HG03378 (cell line): ENCODE results near the gene SH3TC2.

Experiments used
- ATAC-seq: cut with Tn5 transposase; IDR thresholded peaks from one replicate; pipeline ENCODE4 v1.9.1; 2021; ENCODE audit warnings: mild to moderate bottlenecking, moderate library complexity; ENCODE audit not compliant: unreplicated experiment

SH3TC2 gene

DNA sequence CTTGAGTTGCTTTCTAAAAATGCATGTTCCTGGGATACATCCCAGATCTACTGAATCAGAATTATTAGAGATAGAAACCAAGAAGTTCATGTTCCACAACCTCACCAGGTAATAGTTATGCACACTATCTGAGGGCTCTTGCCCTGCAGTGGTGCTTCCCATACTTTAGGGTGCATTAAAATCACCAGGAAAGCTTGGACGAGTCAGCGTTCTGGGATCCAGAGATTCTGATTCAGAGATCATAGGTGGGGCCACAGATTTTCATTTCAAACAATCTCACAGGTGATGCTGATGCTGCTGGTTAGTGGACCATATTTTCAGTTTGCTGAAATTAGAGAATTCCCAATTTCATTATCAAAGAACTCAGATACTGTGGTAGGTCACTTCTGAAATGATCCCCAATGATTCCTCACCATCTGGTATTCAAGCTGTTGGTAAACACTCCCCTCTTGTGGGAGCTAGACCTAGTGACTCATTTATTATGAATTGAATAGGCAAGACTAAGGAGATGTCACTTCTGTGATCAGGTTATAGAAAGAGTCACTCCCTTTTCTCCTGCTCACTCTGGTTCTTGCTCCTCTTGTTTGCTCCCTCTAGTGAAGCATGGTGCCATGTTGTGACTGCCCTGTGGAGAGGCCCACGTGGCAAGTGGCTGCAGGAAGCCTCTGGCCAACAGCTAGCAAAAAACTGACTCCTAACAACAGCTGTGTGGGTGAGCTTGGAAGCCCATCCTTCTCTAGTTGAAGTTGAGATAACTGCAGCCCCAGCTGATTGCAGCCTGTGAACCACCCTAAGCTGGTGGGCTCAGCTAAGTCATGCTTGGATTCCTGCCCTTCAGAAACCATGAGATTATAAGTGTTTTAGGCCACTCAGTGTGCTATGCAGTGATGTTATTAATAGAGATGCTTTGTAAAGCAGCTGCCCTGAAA lies 59.8 kb downstream of the SH3TC2 start:
- ATAC-seq, result no peak

GRCh38 chr5:149002053-149002452 lies 60.8 kb downstream of the SH3TC2 start:
- ATAC-seq, result no peak

- no peak for ATAC-seq
These were observed 61.7 kb downstream of the SH3TC2 start for GRCh38 chr5:149001162-149001561.

GRCh38 chr5:148999741-149000140 lies 63.1 kb downstream of the SH3TC2 start:
- no peak for ATAC-seq

GRCh38 chr5:148998174-148998797 lies 64.6 kb downstream of the SH3TC2 start:
- ATAC-seq, result peak; percentile 47

DNA sequence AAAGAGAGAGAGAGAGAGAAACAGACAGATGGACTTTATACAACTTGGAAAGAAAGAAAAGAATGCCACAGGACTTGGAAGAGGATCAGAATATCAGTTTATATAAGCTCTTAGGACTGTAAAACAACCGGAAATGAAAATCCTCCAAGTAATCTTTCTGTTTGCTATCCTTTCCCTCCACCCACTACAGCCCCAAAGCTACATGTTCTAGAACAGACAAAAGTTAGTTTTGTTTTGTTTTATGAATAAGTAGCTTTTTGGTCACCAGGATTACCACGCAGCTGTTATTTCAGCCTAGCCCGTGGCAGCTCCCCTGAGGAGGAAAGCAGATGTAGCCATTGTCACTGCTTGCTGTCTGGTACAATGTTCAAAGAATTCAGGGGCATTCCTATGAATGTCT lies 66.6 kb downstream of the SH3TC2 start:
- ATAC-seq, result no peak

DNA sequence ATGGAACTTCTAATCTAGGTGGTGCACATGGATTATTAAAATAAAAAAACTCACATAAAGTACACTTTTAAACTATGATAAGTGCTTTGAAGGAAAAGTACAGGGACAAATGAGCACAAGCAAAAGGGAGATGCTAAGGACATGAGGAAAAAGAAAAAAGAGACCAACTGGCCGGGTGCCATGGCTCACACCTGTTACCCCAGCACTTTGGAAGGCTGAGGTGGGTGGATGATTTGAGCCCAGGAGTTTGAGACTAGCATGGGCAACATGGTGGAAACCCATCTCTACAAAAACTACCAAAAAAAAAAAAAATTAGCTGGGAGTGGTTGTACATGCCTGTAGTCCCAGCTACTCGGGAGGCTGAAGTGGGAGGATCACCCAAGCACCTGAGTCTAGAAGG lies 67.1 kb downstream of the SH3TC2 start:
- ATAC-seq, result no peak

DNA sequence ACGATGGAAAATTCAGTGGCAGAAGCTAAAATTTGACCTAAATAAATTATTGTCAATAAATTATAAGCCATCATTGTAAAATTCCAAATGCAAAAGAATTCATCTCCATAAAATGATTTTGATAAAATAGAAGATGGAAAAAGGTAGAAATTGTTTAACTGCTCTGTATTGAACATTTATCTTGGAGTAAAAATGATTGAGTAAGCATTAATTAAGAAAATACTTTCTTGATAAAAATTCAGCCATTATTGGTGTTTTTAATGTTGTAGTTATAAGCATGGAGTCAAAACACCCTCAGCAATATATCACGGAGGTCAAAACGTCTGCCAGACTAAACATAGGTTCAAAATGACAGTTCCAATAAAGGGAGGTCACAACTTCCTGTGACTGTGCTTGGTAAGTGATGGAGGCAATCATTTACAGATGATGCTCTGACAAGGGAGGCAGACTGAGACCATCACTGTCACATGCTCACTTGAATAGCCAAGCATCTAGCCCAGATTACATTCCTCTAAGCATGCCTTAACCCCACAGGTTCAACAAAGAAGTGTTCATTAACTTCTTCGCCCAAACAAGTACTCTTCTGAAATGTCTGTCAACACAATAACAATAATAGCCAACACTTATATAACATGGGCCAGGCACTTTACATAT lies 69.5 kb downstream of the SH3TC2 start:
- no peak for ATAC-seq

- no peak for ATAC-seq
These were observed 70.6 kb downstream of the SH3TC2 start for GRCh38 chr5:148992265-148992664.

DNA sequence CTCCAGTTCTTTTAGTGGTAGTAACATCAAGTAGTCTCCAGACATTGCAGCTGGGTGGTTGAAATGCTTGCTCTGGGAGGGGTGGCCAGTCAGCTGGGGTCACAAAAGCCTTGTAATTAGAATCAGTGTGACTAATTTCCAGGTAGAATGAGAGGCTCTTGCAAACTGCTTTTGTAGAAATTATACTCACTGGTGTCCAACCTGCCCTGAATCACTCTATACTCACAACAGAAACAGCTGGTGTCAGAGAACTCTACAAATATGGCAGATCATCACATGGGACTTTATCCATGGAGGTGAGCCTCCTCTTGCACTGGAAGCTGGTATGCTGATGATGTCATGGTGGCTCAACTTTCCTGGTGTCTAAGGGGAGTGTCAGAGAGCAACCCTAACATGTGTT lies 71.3 kb downstream of the SH3TC2 start:
- no peak for ATAC-seq

GRCh38 chr5:148990817-148991216 lies 72.0 kb downstream of the SH3TC2 start:
- no peak for ATAC-seq

GRCh38 chr5:148989567-148989966 lies 73.3 kb downstream of the SH3TC2 start:
- ATAC-seq, result no peak

- ATAC-seq, result no peak
These were observed 74.5 kb downstream of the SH3TC2 start for GRCh38 chr5:148988328-148988727.

DNA sequence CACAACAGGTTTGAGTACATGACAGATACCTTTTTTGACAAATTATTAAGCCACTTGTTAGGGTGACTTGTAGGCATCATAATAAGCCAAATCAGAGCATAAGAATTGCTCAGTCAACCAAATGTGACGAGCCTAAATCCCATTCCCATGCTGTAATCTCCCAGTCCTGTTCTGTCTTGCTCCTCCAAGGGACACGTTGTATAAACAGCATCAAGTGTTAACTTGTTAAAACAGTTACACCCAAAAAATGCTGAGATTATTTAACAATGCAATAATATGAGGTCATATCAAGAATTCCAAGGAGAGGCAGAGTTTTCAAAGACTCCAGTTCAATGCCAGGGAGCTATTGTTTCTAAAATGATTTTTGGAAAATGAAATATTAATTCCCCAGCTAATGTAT lies 76.2 kb downstream of the SH3TC2 start:
- no peak for ATAC-seq

DNA sequence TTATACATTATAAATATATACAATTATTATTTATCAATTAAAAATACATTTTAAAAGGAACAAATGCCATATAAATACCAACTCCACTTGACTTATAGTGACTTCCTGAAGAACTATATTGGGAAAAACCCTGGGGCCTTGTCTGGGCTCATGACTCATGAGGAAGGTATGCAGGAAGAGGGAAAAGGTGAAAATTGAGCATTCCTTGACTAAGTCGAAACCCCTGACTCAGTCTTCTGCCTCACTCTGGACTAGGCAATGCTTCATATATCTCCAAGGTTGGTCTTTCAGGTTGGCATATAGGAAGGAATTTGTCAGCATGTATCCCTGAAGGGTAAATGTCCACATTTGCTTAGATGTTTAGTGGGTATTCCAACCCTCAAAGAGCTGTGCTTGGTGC lies 78.5 kb downstream of the SH3TC2 start:
- no peak for ATAC-seq

GRCh38 chr5:148981353-148981752 lies 81.5 kb downstream of the SH3TC2 start:
- no peak for ATAC-seq

- no peak for ATAC-seq
These were observed 82.1 kb downstream of the SH3TC2 start for GRCh38 chr5:148980731-148981130.

GRCh38 chr5:148979083-148979723 lies 83.7 kb downstream of the SH3TC2 start:
- no peak for ATAC-seq

DNA sequence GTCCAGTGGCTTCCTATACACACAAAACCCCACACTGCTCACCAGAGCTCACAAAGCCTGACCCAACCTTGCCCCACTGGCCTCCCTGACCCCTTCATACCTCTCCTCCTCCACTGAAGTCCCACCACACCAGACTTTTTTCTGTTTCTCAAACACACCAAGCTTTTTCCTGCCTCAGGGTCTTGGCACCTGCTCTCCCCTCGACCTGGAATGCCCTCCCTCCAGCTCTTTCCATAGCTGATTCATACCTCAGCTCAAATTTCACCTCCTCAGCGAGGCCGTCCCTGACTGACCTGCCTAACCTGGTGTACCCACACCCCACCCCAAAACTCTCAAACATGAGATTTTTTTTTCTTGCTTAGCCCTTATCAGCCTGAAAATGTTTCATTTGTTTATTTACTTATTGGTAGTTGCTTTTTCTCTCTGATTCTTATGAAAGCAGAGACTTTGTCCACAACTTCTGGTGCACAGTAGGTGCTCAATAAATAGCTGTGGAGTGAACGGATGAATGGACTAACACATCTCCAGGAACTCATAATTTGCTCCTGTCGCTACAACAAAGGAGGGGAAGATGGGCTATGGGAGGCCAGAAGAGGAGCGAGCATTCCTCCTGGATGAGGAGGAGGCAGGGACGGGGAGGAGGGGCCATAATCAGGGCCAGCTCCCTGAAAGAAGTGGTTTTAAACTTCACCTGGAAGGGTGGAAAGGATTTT lies 84.3 kb downstream of the SH3TC2 start:
- no peak for ATAC-seq

GRCh38 chr5:148976569-148977381 lies 86.1 kb downstream of the SH3TC2 start:
- no peak for ATAC-seq
